H9 (cell line): ENCODE results near the gene FOXD1. TPM values are rescaled to one million over a fixed set of nuclear protein-coding genes. Genes with fewer than 3 reads are reported as not detected.

Source experiments
- DNase-seq: peaks from one replicate; pipeline ENCODE4 v3.0.0-alpha.2; 2017
- H2AFZ ChIP-seq: one replicate; pipeline ENCODE4 v1.6.1; 2013; ENCODE audit warnings: mild to moderate bottlenecking, low read length, control low read depth, moderate library complexity
- H2AK5ac ChIP-seq: 2 replicates; pipeline ENCODE4 v1.6.1; 2013; ENCODE audit warnings: low read length, control low read depth, mixed read lengths; ENCODE audit not compliant: insufficient read length
- H2BK120ac ChIP-seq: one replicate; pipeline ENCODE4 v1.6.1; 2013; ENCODE audit warnings: low read depth, mild to moderate bottlenecking, low read length, control low read depth, inconsistent platforms; ENCODE audit not compliant: poor library complexity, severe bottlenecking
- H2BK12ac ChIP-seq: 2 replicates; pipeline ENCODE4 v1.6.1; 2013; ENCODE audit warnings: low read length, control low read depth, mixed read lengths, low read depth; ENCODE audit not compliant: insufficient read length
- H2BK15ac ChIP-seq: 2 replicates; pipeline ENCODE4 v1.6.1; 2013; ENCODE audit warnings: low read depth, low read length, control low read depth
- H2BK20ac ChIP-seq: one replicate; pipeline ENCODE4 v1.6.1; 2013; ENCODE audit warnings: low read depth, mild to moderate bottlenecking, low read length, control low read depth, inconsistent platforms; ENCODE audit not compliant: poor library complexity, severe bottlenecking
- H2BK5ac ChIP-seq: 2 replicates; pipeline ENCODE4 v1.6.1; 2013; ENCODE audit warnings: low read length, control low read depth, mixed read lengths; ENCODE audit not compliant: insufficient read length
- H3K14ac ChIP-seq: 2 replicates; pipeline ENCODE4 v1.6.1; 2013; ENCODE audit warnings: low read length, control low read depth; ENCODE audit not compliant: insufficient read depth
- H3K18ac ChIP-seq: 2 replicates; pipeline ENCODE4 v1.6.1; 2013; ENCODE audit warnings: low read depth, mild to moderate bottlenecking, mixed read lengths, low read length, control low read depth; ENCODE audit not compliant: insufficient read length
- H3K23ac ChIP-seq: 2 replicates; pipeline ENCODE4 v1.6.1; 2013; ENCODE audit warnings: low read length, control low read depth, mixed read lengths, low read depth; ENCODE audit not compliant: insufficient read length
- H3K23me2 ChIP-seq: 2 replicates; pipeline ENCODE4 v1.6.1; 2013; ENCODE audit warnings: low read depth, mild to moderate bottlenecking, mixed read lengths, low read length, control low read depth; ENCODE audit not compliant: insufficient read length, poor library complexity, severe bottlenecking
- H3K27ac ChIP-seq: 2 replicates; pipeline ENCODE4 v1.5.1; 2013; ENCODE audit warnings: low read length, control low read depth, mixed read lengths, low read depth; ENCODE audit not compliant: insufficient read length
- H3K27me3 ChIP-seq: 2 replicates; pipeline ENCODE4 v1.6.1; 2013; ENCODE audit warnings: low read length, control low read depth, inconsistent platforms; ENCODE audit not compliant: insufficient read depth
- H3K4ac ChIP-seq: 2 replicates; pipeline ENCODE4 v1.6.1; 2013; ENCODE audit warnings: low read depth, mild to moderate bottlenecking, control low read depth, inconsistent platforms, low read length, moderate library complexity
- H3K4me1 ChIP-seq: 2 replicates; pipeline ENCODE4 v1.6.1; 2013; ENCODE audit warnings: low read length, control low read depth, inconsistent platforms; ENCODE audit not compliant: insufficient read depth
- H3K4me2 ChIP-seq: 2 replicates; pipeline ENCODE4 v1.6.1; 2013; ENCODE audit warnings: low read length, control low read depth, mixed read lengths; ENCODE audit not compliant: insufficient read length, insufficient read depth
- H3K56ac ChIP-seq: 2 replicates; pipeline ENCODE4 v1.6.1; 2013; ENCODE audit warnings: low read depth, mild to moderate bottlenecking, mixed read lengths, low read length, control low read depth; ENCODE audit not compliant: insufficient read length
- H3K79me1 ChIP-seq: 2 replicates; pipeline ENCODE4 v1.6.1; 2013; ENCODE audit warnings: low read depth, mild to moderate bottlenecking, moderate library complexity, low read length, control low read depth, inconsistent platforms; ENCODE audit not compliant: insufficient read depth, poor library complexity, severe bottlenecking
- H3K79me2 ChIP-seq: 2 replicates; pipeline ENCODE4 v1.6.1; 2013; ENCODE audit warnings: low read length, control low read depth, inconsistent platforms; ENCODE audit not compliant: insufficient read depth
- H3K9ac ChIP-seq: 2 replicates; pipeline ENCODE4 v1.6.1; 2013; ENCODE audit warnings: low read length, control low read depth, mixed read lengths; ENCODE audit not compliant: insufficient read length; ENCODE audit errors: extremely low read depth
- H3K9me3 ChIP-seq: one replicate; pipeline ENCODE4 v1.6.1; 2013; ENCODE audit warnings: low read depth, low read length, inconsistent platforms; ENCODE audit not compliant: control insufficient read depth
- H3T11ph ChIP-seq: one replicate; pipeline ENCODE4 v1.6.1; 2013; ENCODE audit warnings: mild to moderate bottlenecking, low read length, control low read depth, inconsistent platforms
- H4K20me1 ChIP-seq: one replicate; pipeline ENCODE4 v1.6.1; 2013; ENCODE audit not compliant: control insufficient read depth, insufficient read length, insufficient read depth
- H4K5ac ChIP-seq: 2 replicates; pipeline ENCODE4 v1.6.1; 2013; ENCODE audit warnings: low read depth, mild to moderate bottlenecking, mixed read lengths, low read length, control low read depth; ENCODE audit not compliant: insufficient read length
- H4K8ac ChIP-seq: replicated peaks from 2 replicates; pipeline ENCODE4 v1.6.1; 2013; ENCODE audit warnings: low read length, control low read depth, mixed read lengths, low read depth; ENCODE audit not compliant: insufficient read length
- H4K91ac ChIP-seq: 2 replicates; pipeline ENCODE4 v1.6.1; 2013; ENCODE audit warnings: low read depth, mild to moderate bottlenecking, moderate library complexity, mixed read lengths, low read length, control low read depth; ENCODE audit not compliant: insufficient read length
- H3K27ac Mint-ChIP-seq, 3 experiments: 2 replicates in 2 of 3; 3 replicates in 1 of 3; pipeline ENCODE4 v1.8.0; 2020 to 2021; ENCODE audit warnings: mixed read lengths in 3 of 3, mild to moderate bottlenecking in 1 of 3, moderate library complexity in 1 of 3
- H3K27me3 Mint-ChIP-seq: 2 replicates; pipeline ENCODE4 v1.8.0; 2021; ENCODE audit warnings: low read depth, mild to moderate bottlenecking, moderate library complexity, mixed read lengths
- H3K36me3 Mint-ChIP-seq, 3 experiments: 2 replicates in 2 of 3; 3 replicates in 1 of 3; pipeline ENCODE4 v1.8.0; 2020 to 2021; ENCODE audit warnings: low read depth in 3 of 3, mixed read lengths in 3 of 3; ENCODE audit not compliant: insufficient read depth in 1 of 3
- H3K4me1 Mint-ChIP-seq, 2 experiments: 2 replicates each; pipeline ENCODE4 v1.8.0; 2020; ENCODE audit warnings: mixed read lengths in 2 of 2
- H3K4me3 Mint-ChIP-seq, 2 experiments: 2 replicates in 1 of 2; 3 replicates in 1 of 2; pipeline ENCODE4 v1.8.0; 2020 to 2021; ENCODE audit warnings: mild to moderate bottlenecking in 2 of 2, mixed read lengths in 2 of 2, moderate library complexity in 1 of 2
- H3K9me3 Mint-ChIP-seq, 2 experiments: 2 replicates in 1 of 2; 3 replicates in 1 of 2; pipeline ENCODE4 v1.8.0; 2020; ENCODE audit warnings: mild to moderate bottlenecking in 2 of 2, mixed read lengths in 2 of 2, moderate library complexity in 1 of 2
- WGBS: extraction: QIAGEN DNeasy Blood & Tissue Kit; methylation state at CpG from one replicate; pipeline ENCODE4 v1.1.7; 2013; ENCODE audit warnings: missing lambda C conversion rate, low lambda C conversion rate, mixed read lengths; ENCODE audit not compliant: insufficient read length; ENCODE audit errors: extremely low coverage; 5-methylcytosine and 5-hydroxymethylcytosine counted together
- total RNA-seq: library from RNA; stranded (reverse); gene quantifications from 2 replicates; pipeline ENCODE4 v1.2.1, GENCODE V29; 2021
- TF ChIP-seq, protein P1 (sequence below): fragments of 200-600 bp; sonication (generic); conservative IDR thresholded peaks from 3 replicates; pipeline ENCODE4 v1.8.0; 2021; ENCODE audit warnings: antibody characterized with exemption, mild to moderate bottlenecking

The FOXD1 gene
- total RNA-seq, 1 experiment from 2014 or later: 0.20 TPM

DNA sequence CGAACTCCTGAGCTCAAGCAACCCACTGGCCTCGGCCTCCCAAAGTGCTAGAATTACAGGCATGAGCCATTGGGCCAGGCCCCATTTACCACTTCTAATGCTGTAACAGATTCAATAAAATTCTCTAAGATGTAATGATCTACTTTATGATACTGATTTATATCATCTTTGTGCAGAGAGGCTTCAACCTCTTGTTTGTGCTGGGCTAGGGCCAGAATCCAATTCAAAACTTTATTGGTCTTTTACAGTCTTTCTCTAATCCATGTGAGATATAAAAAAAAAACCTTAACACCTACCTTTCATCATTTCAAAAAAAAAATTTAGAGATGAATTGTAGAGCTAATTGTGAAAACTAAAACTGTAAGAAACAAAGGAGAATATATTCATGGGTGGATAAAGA, 41.5 kb upstream of the FOXD1 start:
- no peaks in the 10 kb centered on the region for H3K79me1 ChIP-seq
- H3K4me2 ChIP-seq: no peak overlapping the region
- no peak overlapping the region for H3K14ac ChIP-seq
- H3K4me3 Mint-ChIP-seq: no peak overlapping the region
- H3K4ac ChIP-seq: no peak overlapping the region
- peaks cover 19% of the 10 kb centered on the region; the same call in 1 of the 2 replicates for H3K4me1 ChIP-seq
- H4K20me1 ChIP-seq: no peaks in the 10 kb centered on the region
- H3K56ac ChIP-seq: no peak overlapping the region
- TF ChIP-seq, protein P1, sequence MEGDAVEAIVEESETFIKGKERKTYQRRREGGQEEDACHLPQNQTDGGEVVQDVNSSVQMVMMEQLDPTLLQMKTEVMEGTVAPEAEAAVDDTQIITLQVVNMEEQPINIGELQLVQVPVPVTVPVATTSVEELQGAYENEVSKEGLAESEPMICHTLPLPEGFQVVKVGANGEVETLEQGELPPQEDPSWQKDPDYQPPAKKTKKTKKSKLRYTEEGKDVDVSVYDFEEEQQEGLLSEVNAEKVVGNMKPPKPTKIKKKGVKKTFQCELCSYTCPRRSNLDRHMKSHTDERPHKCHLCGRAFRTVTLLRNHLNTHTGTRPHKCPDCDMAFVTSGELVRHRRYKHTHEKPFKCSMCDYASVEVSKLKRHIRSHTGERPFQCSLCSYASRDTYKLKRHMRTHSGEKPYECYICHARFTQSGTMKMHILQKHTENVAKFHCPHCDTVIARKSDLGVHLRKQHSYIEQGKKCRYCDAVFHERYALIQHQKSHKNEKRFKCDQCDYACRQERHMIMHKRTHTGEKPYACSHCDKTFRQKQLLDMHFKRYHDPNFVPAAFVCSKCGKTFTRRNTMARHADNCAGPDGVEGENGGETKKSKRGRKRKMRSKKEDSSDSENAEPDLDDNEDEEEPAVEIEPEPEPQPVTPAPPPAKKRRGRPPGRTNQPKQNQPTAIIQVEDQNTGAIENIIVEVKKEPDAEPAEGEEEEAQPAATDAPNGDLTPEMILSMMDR: no peak
- H2AK5ac ChIP-seq: no peak overlapping the region
- H3T11ph ChIP-seq: no peak overlapping the region
- no CpG with 5 or more reads among the region's 2 CpGs for WGBS
- H2AFZ ChIP-seq: no peak overlapping the region
- no peak overlapping the region for H3K18ac ChIP-seq
- no peak overlapping the region for H2BK20ac ChIP-seq
- no peaks in the 10 kb centered on the region for H3K79me2 ChIP-seq
- no peak overlapping the region for H2BK12ac ChIP-seq
- H3K4me1 Mint-ChIP-seq: peaks cover 55 to 72% of the 10 kb centered on the region in 2 experiments
- H2BK120ac ChIP-seq: no peak overlapping the region
- H3K36me3 Mint-ChIP-seq: no peaks in the 10 kb centered on the region; a peak in 1 of 7 replicates
- H3K27me3 ChIP-seq: no peaks in the 10 kb centered on the region
- H3K9me3 ChIP-seq: no peaks in the 10 kb centered on the region
- no peaks in the 10 kb centered on the region for H3K27me3 Mint-ChIP-seq
- H3K9ac ChIP-seq: no peak overlapping the region
- no peak overlapping the region for H2BK5ac ChIP-seq
- DNase-seq: no peak
- H4K91ac ChIP-seq: no peak overlapping the region
- no peak overlapping the region for H3K23ac ChIP-seq
- no peak overlapping the region for H3K27ac ChIP-seq
- no peak overlapping the region for H4K5ac ChIP-seq
- H4K8ac ChIP-seq: no peak overlapping the region
- no peak overlapping the region for H3K27ac Mint-ChIP-seq
- peaks cover 0 to 3% of the 10 kb centered on the region in 2 experiments; a peak in 1 of 5 replicates for H3K9me3 Mint-ChIP-seq
- H3K23me2 ChIP-seq: no peaks in the 10 kb centered on the region
- no peak overlapping the region for H2BK15ac ChIP-seq
